ENCODE data around the gene OPCML.

The OPCML gene

DNA sequence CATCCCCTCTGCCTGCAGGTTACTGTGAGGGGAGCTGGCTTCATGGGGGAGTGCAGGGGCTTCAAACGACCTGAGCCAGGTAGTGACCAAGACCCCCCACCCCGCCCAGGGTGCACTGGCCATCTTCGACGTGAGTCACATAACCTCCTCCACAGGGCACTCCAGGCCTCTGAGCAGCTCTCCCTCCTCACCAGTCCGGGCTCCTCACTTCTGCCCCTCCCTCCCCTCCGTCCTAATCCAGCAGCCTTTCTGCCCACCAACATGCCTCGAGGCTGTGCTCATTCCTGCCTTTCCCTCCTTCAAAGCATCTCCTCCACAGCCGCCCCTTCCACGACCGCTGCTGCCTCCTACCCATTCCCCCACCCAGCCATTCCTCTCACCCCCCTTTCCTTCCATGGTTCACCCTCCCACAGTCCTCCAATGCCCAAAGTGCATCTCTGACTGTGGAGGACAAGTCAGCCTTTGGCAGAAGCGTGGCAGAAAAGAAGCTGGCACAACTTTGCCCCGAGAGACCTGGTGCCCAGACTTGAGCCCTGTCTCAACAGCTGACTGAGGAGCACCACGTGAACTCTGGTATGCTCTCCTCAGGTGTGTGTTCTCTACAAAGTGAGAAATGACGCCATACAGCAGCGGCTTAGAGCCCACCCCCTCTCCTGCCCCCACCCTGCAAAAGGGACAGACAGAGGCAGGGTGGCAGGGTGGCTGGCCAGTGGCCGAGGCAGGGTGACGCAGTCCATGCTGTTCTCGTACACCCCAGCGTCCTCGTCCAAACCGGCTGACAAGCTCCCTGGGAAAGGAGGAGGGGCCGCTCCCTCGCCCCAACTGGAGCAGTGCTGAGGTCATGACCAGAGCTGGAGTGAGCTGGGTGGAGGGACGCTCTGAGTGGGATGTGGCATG is 30.4 kb downstream of the OPCML start:
- DNase-seq: no peak

DNA sequence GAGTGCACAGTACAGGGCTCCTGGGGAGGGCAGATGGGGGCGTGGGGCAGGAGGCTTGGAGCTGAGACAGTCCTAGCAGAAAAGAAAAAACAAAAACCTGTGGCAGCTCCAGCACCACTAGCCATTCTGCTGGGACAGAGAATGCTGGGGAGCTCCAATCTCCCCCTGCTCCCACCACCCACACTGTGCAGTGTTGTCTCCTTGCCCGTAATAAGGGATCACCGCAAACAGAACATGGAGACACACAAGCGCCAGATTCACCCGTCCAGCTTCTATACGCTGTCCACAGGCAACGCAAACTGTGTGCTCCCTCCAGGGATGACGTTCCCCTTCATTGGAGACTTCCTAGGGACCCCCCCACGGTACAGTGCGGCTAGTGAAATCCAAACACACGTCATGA is 31.4 kb downstream of the OPCML start:
- no peak for DNase-seq

DNA sequence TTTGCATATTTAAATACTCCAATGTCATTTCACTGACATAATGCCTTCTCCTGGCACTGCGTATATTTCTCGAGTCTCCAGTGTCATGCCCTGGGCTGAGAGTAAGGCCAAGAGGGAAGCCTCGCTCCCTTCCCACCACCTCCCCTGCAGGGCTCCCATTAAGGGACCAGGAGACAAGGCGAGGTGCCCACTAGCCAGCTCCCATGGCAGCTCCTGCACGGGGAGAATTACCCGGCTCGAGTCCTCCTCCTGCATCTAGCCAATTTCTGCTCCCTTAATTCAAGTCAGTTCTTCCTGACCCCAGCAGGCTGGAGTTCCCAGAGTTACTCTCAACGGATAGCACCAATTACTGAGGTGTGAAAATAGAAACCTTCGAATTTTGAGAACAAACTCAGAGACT is 31.9 kb downstream of the OPCML start:
- DNase-seq: no peak

DNA sequence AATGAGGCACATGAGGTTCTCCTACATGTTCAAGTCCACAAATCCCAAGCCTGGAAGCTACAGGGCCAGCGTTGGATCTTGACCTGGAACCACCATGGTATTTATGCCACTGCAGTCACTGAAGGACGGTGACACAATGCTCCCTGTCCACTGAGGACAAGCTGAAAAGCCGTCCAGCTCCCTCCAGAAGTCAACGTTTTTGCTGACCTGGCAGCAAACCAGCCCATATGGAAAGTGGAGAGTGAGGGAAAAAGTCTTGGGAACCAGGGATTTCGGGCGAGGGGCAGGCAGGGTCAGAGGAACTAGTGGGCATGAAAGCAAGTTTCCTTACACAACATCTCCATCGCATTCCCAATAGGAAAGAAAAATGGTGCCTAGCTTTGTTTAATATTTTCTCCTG is 33.3 kb downstream of the OPCML start:
- no peak for DNase-seq

DNA sequence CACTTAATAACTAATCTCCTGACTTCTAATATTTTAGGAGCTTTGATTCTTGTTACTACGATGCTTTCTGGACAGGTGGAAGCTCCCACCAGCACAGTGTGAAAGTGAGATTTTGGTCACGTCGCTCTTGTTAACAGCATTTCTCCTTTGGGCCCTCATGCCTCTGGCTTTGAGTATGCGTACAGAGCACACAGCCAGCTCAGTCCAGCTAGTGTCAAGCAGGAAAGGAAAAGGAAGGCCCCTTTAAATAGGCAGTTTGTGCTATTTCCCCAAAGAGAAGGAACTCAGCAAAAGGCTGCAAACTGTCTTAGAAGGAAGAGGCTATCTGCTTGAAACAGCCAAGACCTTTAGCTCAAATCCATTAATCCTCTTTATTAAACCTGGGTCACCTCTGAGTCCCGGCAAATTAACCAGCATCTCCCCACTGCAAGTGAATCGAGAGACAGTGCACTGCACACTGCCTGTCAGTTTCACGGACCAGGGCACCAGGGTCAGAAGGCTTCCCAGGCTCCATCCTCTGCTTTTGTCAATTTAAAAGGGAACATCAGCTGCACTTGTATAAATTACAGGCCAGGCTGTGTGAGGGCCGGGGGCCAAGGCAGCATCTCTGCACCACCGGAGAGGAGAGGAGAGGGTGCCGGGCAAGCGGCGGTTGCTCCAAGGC is 34.7 kb downstream of the OPCML start:
- no peak for DNase-seq

DNA sequence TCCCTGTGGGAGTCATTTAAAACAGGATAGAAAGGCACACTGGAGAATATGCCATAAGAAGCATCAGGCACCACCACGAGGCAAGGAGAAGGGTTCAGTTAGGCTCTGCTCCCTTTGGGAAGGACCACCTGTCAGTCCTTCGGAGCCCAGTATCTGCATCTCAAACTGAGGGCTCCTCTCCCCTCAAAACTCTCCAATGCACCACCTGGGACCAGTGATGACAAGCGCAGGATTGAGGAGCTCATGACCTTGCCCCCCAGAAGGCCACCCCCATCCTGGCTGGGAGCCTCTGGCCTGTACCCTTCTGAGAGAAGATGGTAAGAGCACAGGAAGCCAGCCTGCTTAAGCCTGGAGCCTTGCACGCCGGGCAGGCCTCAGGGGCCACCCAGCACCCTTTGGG is 39.4 kb downstream of the OPCML start:
- DNase-seq: no peak

DNA sequence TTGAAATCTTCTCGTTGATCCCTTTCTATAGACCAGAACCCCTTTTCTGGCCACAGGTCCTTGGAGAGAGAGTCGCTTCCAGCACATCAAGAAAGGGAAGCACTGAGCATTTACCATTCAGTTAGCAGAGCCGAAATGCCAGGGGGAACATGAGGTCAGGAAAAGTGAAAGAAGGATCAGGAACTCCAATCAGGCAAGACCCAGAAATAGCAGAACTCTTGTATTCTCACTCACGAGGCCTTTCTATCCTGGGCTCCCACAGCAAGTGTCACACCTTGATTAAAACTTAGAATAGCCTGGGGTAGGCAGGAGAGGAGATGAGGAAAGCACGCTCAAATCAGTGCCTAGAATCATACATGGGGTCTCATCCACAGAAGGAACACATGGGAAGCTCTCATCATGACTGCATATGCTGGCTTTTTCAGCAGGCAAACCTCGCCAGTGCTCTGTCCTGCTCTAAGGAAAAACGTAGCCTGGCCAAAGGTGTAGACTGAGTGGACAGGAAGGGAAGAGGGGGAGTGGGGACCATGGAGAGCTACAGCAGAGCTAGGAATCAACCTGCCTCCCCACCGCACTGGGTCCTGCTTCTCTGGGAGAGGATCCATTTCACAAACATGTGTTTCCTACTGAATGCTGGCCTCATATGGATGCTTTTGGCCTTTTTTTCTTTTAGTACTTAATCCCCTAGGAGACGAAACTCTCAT is 40.5 kb downstream of the OPCML start:
- DNase-seq: no peak

DNA sequence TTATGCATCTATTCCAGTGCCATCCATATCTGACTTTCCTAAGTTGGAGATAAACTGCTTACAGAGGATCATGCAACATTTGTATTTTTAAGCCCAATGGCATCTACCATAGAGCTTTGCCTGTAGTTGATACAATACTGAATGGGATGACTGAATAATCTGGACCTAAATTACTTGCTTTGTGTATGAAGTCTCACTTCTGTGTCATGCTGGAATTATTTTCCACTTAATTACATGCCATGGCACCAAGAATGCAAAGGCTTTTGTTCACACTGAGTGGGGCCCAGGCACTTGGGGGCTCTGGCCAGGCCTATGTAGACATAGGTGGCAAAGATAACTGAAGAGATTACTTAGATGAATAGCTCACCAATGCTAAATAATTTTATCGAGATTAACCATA is 51.6 kb downstream of the OPCML start:
- DNase-seq: no peak

DNA sequence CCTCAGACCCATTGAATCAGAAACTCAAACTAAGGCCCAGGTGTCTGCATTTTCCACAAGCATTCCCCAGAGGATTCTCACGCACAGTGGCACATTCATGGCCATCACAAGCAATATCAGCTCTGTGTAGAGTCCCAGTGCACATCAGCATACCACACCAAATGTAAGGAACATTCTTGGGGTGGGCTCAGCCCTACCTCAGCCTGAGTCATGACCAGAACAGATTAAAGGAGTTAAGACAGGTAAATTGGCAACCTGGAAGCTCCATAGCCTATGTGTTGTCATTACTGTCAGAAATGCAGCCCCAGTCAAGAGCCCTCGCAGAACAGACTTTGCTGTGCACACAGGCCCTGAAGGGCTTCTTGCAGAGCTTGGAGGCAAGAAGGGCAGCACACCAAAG is 53.1 kb downstream of the OPCML start:
- DNase-seq: no peak

DNA sequence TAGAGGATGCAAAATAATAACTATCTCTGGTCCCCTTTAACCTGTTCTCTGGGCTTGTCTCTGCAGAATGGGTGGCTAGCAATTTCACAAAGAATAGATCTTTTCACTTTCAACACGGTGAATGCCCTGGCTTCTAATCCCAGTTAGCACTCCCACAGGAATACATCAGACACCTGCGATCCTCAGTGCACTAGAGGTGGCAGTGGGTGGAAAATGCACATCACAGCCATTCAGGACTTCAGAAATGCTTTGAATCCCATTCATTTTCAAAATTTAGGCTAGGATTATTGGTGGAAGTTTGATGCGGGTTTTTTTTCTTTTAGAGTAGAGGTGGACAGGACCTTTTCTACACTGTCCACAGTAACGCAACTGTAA is 55.1 kb downstream of the OPCML start:
- no peak for DNase-seq

DNA sequence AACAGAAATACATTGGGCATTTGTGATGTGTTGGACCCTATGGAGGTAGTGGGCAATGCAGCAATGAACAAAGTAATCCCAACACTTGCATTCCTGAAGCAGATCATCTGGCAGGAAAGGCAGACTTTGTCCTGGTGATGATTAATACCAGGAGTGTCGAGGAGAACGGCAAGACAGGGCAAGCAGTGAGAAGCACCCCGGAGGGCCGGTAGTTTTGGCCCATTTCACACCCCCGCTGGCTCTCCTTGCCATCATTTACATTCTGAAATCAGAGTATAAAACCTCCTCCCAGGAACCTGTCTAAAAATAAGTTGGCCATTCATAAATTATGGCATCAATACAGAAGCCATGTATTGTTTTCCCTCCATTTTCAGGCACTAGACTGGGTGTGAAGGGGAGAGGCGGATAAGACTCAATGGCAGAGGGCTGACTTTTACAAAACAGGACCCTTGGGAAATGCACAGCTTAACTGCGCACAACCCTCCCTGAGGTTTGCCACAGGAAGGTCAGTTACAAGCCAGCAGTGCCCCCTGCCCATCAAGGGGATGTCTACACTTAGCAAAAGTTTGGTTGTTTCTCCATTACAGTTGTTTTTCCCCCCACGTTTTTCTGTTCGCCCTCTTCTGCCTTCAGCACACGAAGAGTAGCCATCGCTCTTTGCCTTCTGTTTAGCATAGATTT is 55.6 kb downstream of the OPCML start:
- no peak for DNase-seq

DNA sequence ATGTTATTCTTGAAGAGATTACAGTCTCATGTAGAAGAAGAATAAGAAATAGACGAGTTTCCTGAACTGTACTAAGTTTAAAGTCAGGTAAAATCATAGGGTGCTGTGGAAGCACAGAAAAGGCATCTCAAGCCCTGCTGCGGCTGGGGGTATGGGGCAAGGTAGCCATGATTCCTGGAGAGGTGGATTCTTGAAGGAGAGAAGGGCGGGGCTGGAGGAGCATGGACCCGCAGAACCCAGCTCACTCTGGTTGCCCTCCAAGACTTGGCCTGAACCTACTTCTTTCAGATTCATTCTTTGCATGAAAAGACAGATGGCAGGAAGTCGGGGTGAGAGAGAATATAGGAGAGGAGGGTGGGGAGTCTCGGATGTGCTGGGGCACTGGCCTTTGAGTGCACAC is 57.8 kb downstream of the OPCML start:
- DNase-seq: no peak

DNA sequence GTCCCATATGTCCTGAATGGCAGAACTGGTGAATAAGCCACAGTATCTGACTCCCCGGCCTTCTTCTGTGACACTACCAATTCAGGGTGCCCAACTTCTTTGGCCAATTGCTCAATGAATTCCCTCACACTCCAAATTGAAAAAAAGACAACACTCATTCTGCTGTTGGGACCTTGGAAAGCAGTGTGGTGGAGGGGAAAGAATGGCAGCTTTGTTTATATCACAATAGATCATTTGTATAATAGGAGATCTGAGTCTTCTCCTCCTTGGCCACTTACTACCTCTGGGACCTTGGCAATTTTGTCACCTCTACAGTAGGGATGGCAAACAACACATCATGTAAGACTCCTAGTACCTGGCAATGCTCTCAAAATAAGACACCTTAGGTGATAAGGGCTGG is 64.6 kb downstream of the OPCML start:
- no peak for DNase-seq

DNA sequence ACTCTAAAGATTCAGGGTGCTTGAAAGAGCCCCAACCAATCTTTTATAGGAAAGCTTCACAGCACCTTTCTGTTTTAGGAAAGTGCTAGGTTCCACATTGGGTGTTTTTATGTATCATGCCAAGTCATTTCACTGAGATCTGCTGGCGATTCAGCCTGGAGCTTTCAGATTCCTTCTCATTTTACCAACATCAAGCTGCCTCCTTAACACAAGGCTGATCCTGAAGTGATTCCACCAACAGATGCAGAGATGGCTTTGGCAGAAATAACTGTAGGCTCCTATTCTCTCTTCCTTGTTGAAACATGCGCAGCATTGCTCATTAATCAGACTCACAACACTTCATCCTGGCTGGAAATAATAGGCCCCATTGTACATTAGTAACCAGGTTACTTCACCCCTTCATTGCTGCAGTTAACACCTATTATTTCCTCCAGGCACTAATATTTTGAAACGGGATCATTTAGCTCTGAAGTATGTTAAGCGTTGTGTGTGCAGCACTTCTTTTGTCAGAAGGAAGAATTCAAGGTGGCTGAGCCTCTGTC is 89.0 kb downstream of the OPCML start:
- no peak for DNase-seq

DNA sequence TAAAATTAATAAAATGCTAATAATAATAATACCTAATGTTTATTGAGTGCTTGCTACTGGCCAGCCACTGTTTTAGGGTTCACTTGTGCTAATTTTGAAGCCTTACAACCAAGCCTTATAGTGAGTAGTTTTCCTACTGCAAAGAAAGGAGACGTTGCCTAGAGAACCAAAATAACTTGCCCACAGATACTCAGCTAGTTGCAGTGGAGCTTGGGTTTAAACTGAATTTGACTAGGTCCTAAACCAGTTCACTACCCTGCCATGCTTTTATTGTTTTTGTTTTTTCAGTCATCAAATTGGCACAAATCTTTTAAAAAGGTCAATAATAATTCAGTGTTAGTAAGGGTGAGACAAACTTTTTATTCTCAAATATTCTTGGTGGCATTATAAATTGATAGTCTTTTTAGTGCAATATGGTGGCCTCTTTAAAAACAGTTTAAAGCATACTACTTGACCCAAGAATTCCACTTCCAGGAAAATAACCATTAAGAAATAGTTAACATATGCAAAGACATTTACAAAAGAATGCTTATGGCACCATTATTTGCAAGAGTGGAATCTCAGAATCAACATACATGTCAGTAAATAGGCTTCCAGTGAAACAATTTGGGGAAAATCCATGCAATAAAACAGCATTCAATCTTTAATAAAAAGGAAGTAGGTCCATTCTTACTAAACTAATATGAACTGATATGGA is 90.2 kb downstream of the OPCML start:
- DNase-seq: no peak

DNA sequence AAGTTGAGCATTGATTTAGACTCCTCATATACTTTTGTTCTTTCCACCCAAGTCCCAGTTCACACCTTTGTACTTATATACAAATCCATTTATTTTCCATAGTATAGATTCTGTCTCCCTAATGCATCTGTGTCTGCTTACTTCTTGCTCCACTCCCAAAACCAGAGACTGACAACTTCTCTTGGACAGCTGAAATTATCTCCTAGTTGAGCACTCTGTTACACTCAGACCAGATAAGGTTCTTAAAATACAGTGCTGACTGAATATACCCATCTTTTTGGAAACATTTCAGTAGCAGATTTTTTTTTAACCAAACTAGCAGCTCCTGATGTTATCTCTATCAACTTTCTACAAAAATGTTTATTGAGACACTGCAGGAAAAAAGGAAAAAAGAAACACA is 106.3 kb downstream of the OPCML start:
- DNase-seq: no peak

DNA sequence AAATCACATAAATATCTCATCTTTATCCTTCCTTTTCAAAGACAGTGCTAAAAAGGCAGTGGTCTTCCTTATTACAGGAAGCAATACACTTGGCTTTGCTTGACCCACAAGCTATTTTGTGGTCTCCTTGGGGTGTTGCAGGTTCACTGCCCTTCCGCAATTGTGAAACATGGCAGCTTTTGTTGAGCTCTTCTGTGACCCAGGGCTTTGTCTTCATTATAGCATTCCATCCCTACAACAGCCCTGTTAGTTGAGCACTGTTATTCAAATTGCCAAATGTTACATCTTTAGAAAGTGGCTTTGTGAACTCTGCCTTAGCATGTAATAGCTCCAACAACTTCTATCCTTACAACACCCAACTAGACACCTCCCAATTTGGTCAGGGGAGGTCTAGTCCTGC is 107.1 kb downstream of the OPCML start:
- DNase-seq: no peak

DNA sequence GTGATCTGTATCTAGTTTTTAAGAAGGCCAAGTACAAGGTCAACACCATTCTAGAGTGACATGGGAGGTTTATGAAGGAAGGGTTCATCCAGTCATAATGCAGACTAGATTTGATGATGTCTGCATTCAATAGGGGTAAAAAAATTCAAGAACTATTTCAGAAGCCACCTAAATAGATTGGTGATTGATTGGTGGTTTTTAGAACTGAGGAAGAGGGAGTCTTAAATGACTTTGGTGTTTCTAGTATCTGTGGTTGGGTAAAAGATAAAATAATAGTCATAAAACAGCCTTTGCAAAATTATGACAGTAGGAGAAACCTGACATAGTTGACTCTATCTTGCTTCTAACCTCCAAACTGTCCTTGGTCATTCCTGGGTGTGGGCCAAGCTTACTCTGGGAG is 114.1 kb downstream of the OPCML start:
- DNase-seq: no peak

DNA sequence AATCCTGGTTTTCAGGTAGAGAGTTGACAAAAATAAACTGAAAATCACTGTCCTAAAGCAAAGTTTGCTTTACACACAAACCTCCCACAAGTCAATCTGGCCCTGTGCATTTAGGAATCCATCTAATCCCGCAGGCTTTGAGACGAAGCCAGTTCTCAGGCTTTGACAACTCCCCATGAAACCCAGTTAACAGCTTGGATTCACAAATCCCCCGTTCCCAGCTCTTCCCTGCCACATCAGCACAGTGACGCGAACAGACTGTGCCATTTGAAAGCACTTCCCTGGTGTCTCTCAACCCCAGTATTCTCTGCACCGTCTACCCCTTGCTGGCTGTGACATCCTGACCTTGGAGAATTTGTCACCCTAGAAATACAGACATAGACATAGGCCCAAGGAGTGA is 117.8 kb downstream of the OPCML start:
- no peak for DNase-seq

DNA sequence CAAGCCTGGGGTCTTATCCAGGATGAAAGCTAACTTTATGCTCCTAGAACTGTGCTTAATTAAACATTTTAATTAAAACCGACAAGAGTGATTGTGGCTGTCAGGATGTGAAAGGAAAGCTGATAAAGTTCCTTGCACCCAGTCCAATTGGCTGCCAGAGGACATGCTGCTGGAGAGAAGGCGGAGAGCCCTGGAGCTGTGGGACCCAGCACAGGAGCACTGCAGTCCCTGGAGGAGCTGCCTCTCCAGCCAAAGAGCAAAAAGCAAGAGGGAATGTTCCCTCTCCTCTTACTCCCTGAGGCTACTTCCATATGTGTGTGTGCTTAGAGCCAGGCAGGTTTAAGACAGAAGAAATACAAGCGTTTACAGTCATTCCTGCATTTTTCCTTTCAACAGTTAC is 118.6 kb downstream of the OPCML start:
- DNase-seq: no peak

DNA sequence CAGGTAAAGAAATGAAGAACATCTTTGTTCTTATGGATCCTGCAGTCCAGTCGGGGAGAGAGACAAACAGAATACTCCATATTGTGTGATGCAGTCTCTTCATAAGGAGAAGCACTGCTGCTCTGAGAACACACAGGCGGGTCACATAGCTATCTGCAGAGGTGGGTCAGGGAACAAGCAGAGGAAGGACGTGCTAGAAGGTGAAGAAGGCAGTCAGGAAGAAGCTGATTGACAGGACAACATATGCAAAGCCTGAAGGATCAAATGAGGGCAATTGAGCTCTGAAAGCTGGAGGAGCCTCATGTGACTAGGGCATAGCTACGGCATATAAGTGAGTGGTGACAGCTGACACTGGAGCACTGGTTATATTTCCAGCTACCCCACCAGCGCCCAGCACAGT is 122.5 kb downstream of the OPCML start:
- no peak for DNase-seq

DNA sequence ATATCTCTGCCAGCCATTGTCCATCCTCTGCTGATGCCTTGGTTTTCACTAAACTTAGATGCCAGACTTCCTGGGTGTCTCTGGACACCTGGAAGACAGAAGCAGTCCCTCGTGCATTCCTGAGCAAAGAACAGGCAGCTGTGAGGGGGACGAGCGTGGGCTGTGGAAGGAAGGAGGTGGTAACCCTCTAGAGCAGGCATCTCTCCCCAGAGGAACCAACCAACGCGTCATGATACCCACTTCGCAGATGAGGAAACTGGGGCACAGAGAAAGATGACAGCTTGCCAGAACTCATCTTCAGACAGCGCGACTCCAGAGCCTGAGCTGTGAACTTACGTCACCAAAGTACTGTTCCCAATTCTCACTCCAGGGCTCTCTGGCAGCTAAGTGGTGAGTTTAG is 123.4 kb downstream of the OPCML start:
- no peak for DNase-seq

DNA sequence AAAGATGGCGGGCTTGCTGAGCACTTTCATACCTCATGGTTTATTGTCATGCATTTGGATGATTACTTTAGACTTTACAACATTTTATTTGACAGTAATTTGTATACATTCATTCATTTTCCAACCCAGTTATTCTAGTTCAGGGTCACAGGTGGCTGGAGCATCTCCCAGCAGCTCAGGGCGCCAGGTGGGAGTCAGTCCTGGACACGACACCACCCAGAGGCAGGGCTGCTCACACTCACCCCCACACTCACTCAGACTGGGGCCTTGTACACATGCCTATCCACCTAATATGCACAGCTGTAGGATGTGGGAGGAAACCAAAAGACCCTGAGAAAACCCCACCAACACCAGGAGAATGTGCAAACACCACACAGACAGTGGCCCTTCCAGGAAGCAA is 123.9 kb downstream of the OPCML start:
- no peak for DNase-seq

All from NCI-H446 (cell line).